Measurements from ENCODE around the gene UGGT1. TPM values are rescaled to one million over a fixed set of nuclear protein-coding genes. Genes with fewer than 3 reads are reported as not detected.

The UGGT1 gene
- polyA plus RNA-seq, 6 donors from 2014 or later: 0.71 to 18.0 (median 11.3) TPM

DNA sequence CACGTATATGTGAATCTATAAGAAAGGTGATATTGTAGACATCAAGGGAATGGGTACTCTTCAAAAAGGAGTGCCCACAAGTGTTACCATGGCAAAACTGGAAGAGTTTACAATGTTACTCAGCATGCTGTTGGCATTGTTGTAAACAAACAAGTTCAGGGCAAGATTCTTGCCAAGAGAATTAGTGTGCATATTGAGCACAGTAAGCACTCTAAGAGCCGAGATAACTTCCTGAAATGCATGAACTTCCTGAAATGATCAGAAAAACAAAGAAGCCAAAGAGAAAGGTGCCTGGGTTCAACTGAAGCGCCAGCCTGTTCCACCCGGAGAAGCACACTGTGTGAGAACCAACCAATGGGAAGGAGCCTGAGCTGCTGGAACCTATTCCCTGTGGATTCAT, 126.7 kb downstream of the UGGT1 start:
- ATAC-seq (ENCODE audit: low read depth in 2 of 2) (no peak), DNase-seq (no peak)
- Mint-ChIP-seq H3K27me3 (peaks cover 0 to 4% (median 0%) of the 10 kb centered on the region in 3 donors), H3K27ac (no peak overlapping the region), H3K36me3 (no peaks in the 10 kb centered on the region), H3K4me3 (no peak overlapping the region), H3K9me3 (peaks cover 0 to 2% (median 0%) of the 10 kb centered on the region in 7 donors), H3K4me1 (peaks cover 0 to 6% (median 0%) of the 10 kb centered on the region in 3 donors)

DNA sequence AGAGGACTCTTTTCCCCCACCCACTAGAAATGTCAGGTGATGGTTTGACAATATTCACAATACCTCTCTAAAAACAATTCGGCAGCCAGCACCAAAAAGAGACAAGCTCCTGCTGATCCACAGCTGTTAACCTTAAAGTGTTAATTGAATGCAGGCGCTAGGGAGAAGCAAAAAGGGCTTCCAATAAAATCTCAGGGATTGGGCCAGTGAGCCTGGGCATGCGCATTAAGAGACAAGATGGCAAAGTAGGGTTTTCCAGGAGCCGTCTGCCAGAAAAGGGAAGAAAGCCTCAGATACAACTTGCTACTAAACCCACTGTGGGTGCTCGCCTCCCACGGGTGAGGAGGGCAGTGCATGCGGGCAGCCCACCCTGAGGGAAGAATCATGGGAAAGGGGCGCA, 128.9 kb downstream of the UGGT1 start:
- peaks cover 0 to 6% (median 0%) of the 10 kb centered on the region in 3 donors for H3K4me1 Mint-ChIP-seq
- no peak overlapping the region for H3K27ac Mint-ChIP-seq
- no peaks in the 10 kb centered on the region for H3K27me3 Mint-ChIP-seq
- no peaks in the 10 kb centered on the region for H3K36me3 Mint-ChIP-seq
- DNase-seq (no peak), ATAC-seq (ENCODE audit: low read depth in 2 of 2) (no peak)
- H3K4me3 Mint-ChIP-seq: peak overlapping the region in 1 of 8 donors; percentile 20
- H3K9me3 Mint-ChIP-seq: peaks cover 0 to 2% (median 0%) of the 10 kb centered on the region in 7 donors

DNA sequence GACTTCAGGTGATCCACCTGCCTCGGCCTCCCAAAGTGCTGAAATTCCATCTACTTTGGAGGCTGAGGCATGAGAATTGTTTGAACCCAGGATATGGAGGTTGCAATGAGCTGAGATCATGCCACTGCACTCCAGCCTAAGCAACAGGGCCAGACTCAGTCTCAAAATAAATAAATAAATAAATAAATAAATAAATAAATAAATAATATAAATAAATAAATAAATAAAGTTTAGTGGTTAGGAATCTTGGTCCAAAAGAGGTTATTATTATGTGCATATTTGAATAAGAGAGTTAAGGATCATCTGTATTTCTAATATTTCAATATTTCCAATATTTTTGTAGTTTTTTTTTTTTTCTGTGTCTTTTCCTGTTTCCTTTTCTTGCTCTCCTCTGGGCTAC, 136.9 kb downstream of the UGGT1 start:
- Mint-ChIP-seq H3K27ac (no peak overlapping the region), H3K4me1 (no peaks in the 10 kb centered on the region), H3K27me3 (no peaks in the 10 kb centered on the region), H3K4me3 (no peak overlapping the region), H3K9me3 (peaks cover 0 to 2% (median 0%) of the 10 kb centered on the region in 7 donors), H3K36me3 (no peaks in the 10 kb centered on the region)
- ATAC-seq (ENCODE audit: low read depth in 2 of 2) (no peak), DNase-seq (no peak)

DNA sequence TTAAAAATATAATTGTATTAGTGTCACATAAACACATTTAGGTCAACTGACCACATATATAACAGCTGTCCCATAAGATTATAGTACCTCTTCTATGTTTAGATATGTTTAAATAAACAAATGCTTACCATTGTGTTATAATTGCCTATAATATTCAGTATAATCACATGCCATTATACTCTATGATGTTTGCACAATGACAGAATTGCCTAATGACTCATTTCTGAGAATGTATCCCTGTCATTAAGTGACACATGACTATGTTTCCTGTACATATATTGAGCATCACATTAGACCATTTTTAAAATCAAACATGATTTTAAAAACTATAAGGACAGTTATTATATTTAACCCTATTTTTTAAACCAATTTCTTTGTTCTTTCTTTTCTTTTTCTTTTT, 137.9 kb downstream of the UGGT1 start:
- Mint-ChIP-seq H3K9me3 (peaks cover 0 to 2% (median 0%) of the 10 kb centered on the region in 7 donors), H3K27ac (no peak overlapping the region), H3K36me3 (no peaks in the 10 kb centered on the region), H3K27me3 (no peaks in the 10 kb centered on the region), H3K4me3 (no peak overlapping the region), H3K4me1 (peaks cover 0 to 2% (median 0%) of the 10 kb centered on the region in 3 donors)
- ATAC-seq (ENCODE audit: low read depth in 2 of 2): no peak
- DNase-seq: no peak

DNA sequence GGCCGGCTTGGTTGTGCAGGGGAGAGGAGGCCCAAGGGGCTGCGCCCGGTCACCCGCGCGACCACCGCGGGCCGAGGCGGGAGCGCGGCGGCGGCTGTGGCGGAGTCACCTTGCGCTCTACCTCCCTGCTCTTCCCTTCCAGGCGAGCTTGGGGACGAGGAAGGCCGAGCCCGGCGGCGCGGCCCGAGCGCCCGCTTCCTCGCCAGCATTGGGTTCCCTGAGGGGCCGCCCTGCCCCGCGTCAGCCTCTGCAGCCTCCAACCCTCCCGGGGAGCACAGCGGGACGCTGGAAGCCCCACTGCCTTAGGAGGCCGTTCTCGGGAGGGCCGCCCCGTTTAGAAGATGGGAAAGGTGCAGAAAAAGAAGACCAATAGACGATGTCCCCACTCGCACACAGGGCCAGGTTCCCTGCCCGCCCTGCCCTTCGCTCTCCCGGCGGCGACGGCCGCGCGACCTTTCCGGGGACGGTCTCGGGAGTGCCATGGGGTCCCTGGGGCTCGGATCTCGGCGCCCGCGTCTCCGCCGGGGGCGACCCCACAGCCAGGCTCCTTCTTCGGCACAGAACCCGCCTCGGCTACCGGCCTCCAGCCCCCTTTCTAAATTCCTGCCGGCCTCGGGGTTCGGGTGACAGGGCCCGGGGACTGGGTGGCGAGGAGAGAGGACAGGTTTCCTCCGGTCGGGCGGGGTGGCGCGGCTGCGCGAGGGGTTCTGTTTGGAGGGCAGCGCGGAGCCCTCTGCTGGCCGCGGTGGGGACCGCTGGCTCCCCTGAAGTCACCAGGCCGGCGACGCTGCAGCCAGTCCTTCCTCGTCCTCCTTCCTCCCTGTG, 142.2 kb downstream of the UGGT1 start:
- peak; percentile 94 to 96 for ATAC-seq (ENCODE audit: low read depth in 2 of 2)
- no peaks in the 10 kb centered on the region for H3K9me3 Mint-ChIP-seq
- H3K27me3 Mint-ChIP-seq: no peaks in the 10 kb centered on the region
- peak overlapping the region in 1 of 6 donors; percentile 42 for H3K27ac Mint-ChIP-seq
- peaks cover 0 to 2% (median 0%) of the 10 kb centered on the region in 3 donors for H3K4me1 Mint-ChIP-seq
- no peaks in the 10 kb centered on the region for H3K36me3 Mint-ChIP-seq
- DNase-seq: peak; percentile 69
- H3K4me3 Mint-ChIP-seq: peak overlapping the region; percentile 73 to 89 (median 88)

DNA sequence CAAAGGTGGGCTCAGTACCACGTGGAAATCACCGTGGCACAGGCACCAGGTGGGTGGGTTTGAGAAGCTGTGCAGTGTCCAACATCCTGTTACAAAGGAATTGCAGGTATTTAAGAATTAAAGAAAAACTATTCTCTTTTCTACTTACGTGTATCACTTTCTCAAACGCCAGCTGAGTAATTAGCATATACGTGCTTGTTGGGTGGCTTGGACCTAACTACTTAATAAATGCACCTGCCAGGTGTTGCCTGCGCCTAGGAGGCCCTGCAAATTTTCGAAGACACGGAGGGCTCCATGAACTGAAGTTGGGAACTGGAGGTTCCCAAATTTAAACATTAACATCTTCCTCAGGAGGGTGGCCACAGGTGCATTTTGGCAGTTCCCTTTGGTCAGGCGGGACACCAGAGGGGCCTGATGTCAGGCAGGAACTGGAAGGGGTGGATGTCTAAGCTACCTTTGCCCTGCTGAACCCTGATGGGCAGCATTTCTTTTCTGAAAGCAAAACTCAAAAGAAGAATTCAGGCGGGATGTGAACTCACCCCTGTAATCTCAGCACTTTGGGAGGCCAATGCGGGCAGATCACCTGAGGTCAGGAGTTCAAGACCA, 142.9 kb downstream of the UGGT1 start:
- Mint-ChIP-seq H3K9me3 (no peaks in the 10 kb centered on the region), H3K4me3 (peak overlapping the region; percentile 73 to 89 (median 88)), H3K27ac (peak overlapping the region in 1 of 6 donors; percentile 42), H3K27me3 (no peaks in the 10 kb centered on the region), H3K36me3 (no peaks in the 10 kb centered on the region), H3K4me1 (peaks cover 0 to 2% (median 0%) of the 10 kb centered on the region in 3 donors)
- DNase-seq (no peak), ATAC-seq (ENCODE audit: low read depth in 2 of 2) (no peak)

DNA sequence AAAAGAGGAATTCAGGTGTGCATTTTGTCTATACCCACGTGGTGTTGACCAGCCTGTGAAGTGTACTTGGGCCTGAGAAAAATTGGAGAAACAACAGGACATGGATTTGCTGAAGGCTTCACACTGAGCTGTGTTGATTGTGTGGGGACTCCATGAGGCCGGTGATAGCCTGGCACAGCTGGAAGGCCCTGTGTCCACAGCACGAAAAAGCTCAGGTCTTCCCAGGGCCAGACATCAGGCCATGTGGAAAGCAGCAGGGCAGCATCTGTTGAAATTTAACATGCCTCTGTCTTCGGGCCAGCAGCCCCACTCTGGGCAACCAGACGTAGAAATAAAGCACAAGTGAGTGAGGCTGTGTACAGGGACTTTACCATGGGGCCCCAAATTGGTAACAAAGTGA, 143.6 kb downstream of the UGGT1 start:
- ATAC-seq (ENCODE audit: low read depth in 2 of 2) (no peak), DNase-seq (no peak)
- H3K36me3 Mint-ChIP-seq: no peaks in the 10 kb centered on the region
- H3K9me3 Mint-ChIP-seq: no peaks in the 10 kb centered on the region
- H3K4me3 Mint-ChIP-seq: peak overlapping the region in 1 of 8 donors; percentile 12
- H3K4me1 Mint-ChIP-seq: peaks cover 0 to 2% (median 0%) of the 10 kb centered on the region in 3 donors
- H3K27ac Mint-ChIP-seq: no peak overlapping the region
- H3K27me3 Mint-ChIP-seq: no peaks in the 10 kb centered on the region

DNA sequence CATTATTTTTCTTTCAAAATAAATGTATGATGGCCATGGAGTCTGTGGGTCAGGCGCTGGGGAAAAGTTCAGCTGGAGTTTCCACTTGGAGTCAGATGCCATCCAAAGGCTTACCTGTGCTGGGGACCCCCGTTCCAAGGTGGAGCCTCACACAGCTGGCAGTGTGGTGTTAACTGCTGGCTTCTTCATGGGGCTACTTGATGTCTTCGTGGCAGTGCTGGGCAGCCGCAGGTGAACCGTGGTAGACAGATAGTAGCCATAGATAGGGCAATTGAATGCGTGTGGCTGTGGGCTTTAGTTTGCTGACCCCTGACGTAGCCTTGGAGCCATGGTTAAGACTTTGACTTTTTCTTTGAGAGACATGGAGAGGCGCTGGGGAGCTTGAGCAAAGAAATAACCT, 144.6 kb downstream of the UGGT1 start:
- no peak overlapping the region for H3K4me3 Mint-ChIP-seq
- H3K4me1 Mint-ChIP-seq: peaks cover 0 to 2% (median 0%) of the 10 kb centered on the region in 3 donors
- no peaks in the 10 kb centered on the region for H3K36me3 Mint-ChIP-seq
- no peak overlapping the region for H3K27ac Mint-ChIP-seq
- no peak for ATAC-seq (ENCODE audit: low read depth in 2 of 2)
- H3K27me3 Mint-ChIP-seq: no peaks in the 10 kb centered on the region
- no peak for DNase-seq
- no peaks in the 10 kb centered on the region for H3K9me3 Mint-ChIP-seq

DNA sequence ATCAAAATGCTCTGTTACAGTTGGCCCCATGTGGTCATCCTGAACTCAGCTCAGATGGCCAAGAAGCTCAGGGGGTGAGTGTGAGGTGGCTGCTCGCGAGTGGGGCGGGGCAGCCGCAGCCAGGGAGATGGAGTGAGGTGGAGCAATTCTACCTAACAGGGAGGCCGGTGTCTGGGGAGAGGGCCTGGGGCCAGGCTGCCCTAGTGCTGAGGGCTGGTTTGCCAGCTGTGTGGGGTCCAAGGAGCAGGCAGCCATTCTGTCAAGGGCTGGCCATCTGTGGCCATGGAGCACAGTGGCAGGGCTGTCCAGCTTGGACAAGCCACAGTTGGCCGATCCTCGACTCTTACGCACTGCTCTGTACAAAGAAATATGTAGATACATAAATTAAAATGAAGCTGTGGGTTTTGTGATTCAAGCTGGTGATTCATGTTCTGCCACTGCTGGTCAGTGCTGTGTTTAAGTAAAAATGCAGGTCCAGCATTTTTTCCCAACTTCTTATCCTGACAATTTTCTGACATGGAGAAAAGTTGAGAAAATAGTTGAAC, 145.6 kb downstream of the UGGT1 start:
- no peaks in the 10 kb centered on the region for H3K36me3 Mint-ChIP-seq
- H3K27me3 Mint-ChIP-seq: no peaks in the 10 kb centered on the region
- no peaks in the 10 kb centered on the region for H3K9me3 Mint-ChIP-seq
- ATAC-seq (ENCODE audit: low read depth in 2 of 2) (no peak), DNase-seq (no peak)
- no peak overlapping the region for H3K27ac Mint-ChIP-seq
- H3K4me1 Mint-ChIP-seq: peaks cover 0 to 2% (median 0%) of the 10 kb centered on the region in 3 donors
- H3K4me3 Mint-ChIP-seq: peak overlapping the region in 1 of 8 donors; percentile 55

DNA sequence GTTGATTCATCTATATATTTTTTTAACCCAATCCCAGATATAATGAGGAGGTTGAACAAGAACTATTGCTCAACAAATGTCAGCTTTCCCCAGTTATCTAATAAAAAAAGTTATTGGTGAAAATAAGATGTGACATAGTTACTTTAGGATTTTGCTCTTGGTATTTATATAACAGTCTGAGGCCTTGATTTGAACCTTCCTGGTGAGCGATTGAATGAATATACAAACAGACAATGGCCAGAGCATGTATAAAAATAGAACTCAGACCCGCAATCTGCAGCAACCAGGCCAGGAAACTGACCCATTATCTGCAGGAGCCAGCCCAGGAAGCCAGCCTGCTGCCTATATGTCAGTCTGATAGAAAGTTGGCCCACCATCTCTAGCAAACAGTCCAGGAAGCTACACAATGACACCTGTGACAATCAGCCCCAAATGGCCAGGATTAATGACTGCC, 146.1 kb downstream of the UGGT1 start:
- Mint-ChIP-seq H3K4me1 (peaks cover 0 to 2% (median 0%) of the 10 kb centered on the region in 3 donors), H3K36me3 (no peaks in the 10 kb centered on the region), H3K4me3 (no peak overlapping the region), H3K9me3 (no peaks in the 10 kb centered on the region), H3K27ac (no peak overlapping the region), H3K27me3 (no peaks in the 10 kb centered on the region)
- no peak for DNase-seq
- no peak for ATAC-seq (ENCODE audit: low read depth in 2 of 2)

DNA sequence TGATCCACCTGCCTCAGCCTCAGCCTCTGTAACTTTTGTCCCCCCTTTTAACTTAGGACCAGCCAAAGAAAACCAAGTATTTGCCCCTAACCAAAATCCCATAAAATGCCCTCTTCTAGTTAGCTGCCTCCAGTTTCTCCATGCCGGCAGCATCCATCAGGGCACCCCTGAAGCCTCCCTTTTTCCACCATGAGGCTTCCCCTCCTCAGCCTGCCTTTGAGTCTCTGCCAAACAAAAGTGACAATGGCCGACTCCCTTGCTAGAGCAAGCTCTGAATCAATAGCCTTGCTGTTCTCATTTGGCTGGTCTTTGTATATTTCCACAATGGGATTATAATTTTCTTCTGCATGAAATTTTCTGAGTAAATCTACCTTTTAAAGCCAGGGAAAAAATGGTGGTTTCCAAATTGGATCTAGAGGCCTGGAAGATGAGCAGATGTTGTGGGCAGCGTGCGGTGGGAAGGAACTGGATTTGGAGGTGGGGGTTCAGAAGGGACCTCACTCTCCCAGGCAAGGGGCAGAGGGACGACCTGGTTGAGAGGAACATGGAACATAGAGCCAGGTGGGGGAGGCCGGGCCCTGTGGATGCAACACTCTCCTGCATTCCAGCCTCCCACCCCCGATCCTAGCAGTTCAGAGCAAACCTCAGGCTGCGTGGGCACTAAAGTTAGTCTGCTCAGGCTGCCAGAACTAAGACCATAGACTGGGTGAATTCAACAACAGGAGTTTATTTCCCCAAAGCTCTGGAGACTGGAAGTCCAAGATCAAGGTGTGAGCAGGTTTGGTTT, 147.1 kb downstream of the UGGT1 start:
- ATAC-seq (ENCODE audit: low read depth in 2 of 2) (no peak), DNase-seq (no peak)
- Mint-ChIP-seq H3K27me3 (no peaks in the 10 kb centered on the region), H3K36me3 (no peaks in the 10 kb centered on the region), H3K4me1 (peaks cover 0 to 2% (median 0%) of the 10 kb centered on the region in 3 donors), H3K9me3 (no peaks in the 10 kb centered on the region), H3K27ac (peak overlapping the region in 3 of 6 donors; percentile 16 to 22 (median 22)), H3K4me3 (no peak overlapping the region)

DNA sequence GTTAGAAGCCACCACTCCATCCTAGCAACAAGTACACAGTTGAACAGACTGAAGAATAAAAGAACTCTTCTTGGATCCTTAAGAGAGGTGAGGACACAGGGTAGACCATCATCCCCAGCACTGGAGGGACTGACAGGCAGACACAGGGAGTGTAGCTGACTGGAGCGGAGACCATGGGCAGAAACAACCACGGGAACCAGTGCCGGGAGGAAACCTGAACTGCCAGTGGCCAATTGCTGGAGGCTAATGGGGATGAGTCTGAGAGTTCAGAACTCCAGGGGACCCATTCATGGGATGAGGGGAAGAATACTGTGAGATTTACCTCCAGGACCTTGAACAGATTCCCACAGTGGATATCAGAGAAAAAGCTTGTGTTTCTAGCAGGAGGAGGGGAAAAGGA, 150.9 kb downstream of the UGGT1 start:
- H3K27ac Mint-ChIP-seq: peak overlapping the region in 1 of 6 donors; percentile 39
- no peak overlapping the region for H3K4me3 Mint-ChIP-seq
- H3K27me3 Mint-ChIP-seq: no peaks in the 10 kb centered on the region
- ATAC-seq (ENCODE audit: low read depth in 2 of 2): no peak
- no peaks in the 10 kb centered on the region for H3K9me3 Mint-ChIP-seq
- DNase-seq: no peak
- no peaks in the 10 kb centered on the region for H3K4me1 Mint-ChIP-seq
- H3K36me3 Mint-ChIP-seq: no peaks in the 10 kb centered on the region
